ENCODE measurements around the gene DACH1.

Gene DACH1

GRCh38 chr13:71514900-71515743 is 351.9 kb downstream of the DACH1 start:
- Mint-ChIP-seq H3K27me3 (no peaks in the 10 kb centered on the region), H3K4me3 (no peak overlapping the region), H3K36me3 (no peaks in the 10 kb centered on the region), H3K27ac (no peak overlapping the region), H3K4me1 (no peaks in the 10 kb centered on the region), H3K9me3 (peaks cover 0 to 1% of the 10 kb centered on the region in 2 donors)
- ATAC-seq (replicated peaks) (no peak), DNase-seq (no peak)

GRCh38 chr13:71513411-71514033 is 353.5 kb downstream of the DACH1 start:
- peaks cover 0 to 1% of the 10 kb centered on the region in 2 donors for H3K9me3 Mint-ChIP-seq
- no peak overlapping the region for H3K27ac Mint-ChIP-seq
- no peak overlapping the region for H3K4me3 Mint-ChIP-seq
- H3K4me1 Mint-ChIP-seq: no peaks in the 10 kb centered on the region
- no peaks in the 10 kb centered on the region for H3K36me3 Mint-ChIP-seq
- H3K27me3 Mint-ChIP-seq: no peaks in the 10 kb centered on the region
- DNase-seq (no peak), ATAC-seq (replicated peaks) (no peak)

- Mint-ChIP-seq H3K27me3 (no peaks in the 10 kb centered on the region), H3K4me1 (no peaks in the 10 kb centered on the region), H3K9me3 (no peaks in the 10 kb centered on the region), H3K27ac (no peak overlapping the region), H3K36me3 (no peaks in the 10 kb centered on the region), H3K4me3 (no peak overlapping the region)
- ATAC-seq (replicated peaks) (no peak), DNase-seq (no peak)
These were observed 363.2 kb downstream of the DACH1 start for GRCh38 chr13:71503781-71504180.

- Mint-ChIP-seq H3K4me3 (no peak overlapping the region), H3K36me3 (no peaks in the 10 kb centered on the region), H3K27ac (no peak overlapping the region), H3K4me1 (no peaks in the 10 kb centered on the region), H3K9me3 (no peaks in the 10 kb centered on the region), H3K27me3 (no peaks in the 10 kb centered on the region)
- DNase-seq (no peak), ATAC-seq (replicated peaks) (no peak)
These were observed 367.0 kb downstream of the DACH1 start for GRCh38 chr13:71499944-71500514.

DNA sequence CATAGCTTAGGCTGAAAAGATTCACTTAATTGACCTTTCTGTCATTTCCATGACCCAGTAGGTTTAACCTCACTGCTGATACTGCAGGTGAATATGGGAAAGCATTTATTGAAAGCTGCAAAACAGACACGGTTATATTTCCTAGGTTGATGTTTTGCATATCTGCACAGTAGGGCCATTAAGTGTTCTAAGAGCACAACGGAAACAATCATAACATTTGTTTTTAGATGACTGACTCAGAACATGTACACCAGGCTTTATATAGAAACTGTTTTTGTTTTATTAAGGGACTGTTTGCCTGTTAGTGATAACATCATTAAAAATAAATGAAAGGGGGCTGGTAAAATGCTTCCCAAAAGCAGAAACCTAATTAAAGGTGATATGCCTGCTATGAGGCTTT is 367.8 kb downstream of the DACH1 start:
- no peaks in the 10 kb centered on the region for H3K27me3 Mint-ChIP-seq
- ATAC-seq (replicated peaks): no peak
- no peaks in the 10 kb centered on the region for H3K9me3 Mint-ChIP-seq
- no peaks in the 10 kb centered on the region for H3K36me3 Mint-ChIP-seq
- DNase-seq: no peak
- H3K27ac Mint-ChIP-seq: no peak overlapping the region
- no peak overlapping the region for H3K4me3 Mint-ChIP-seq
- H3K4me1 Mint-ChIP-seq: no peaks in the 10 kb centered on the region

GRCh38 chr13:71493189-71493588 is 373.8 kb downstream of the DACH1 start:
- ATAC-seq (replicated peaks): no peak
- DNase-seq: no peak
- H3K4me3 Mint-ChIP-seq: no peak overlapping the region
- H3K27ac Mint-ChIP-seq: no peak overlapping the region
- H3K36me3 Mint-ChIP-seq: no peaks in the 10 kb centered on the region
- H3K27me3 Mint-ChIP-seq: no peaks in the 10 kb centered on the region
- H3K9me3 Mint-ChIP-seq: no peaks in the 10 kb centered on the region
- H3K4me1 Mint-ChIP-seq: no peaks in the 10 kb centered on the region

- H3K9me3 Mint-ChIP-seq: no peaks in the 10 kb centered on the region
- no peak overlapping the region for H3K27ac Mint-ChIP-seq
- DNase-seq (no peak), ATAC-seq (replicated peaks) (no peak)
- H3K4me1 Mint-ChIP-seq: no peaks in the 10 kb centered on the region
- no peaks in the 10 kb centered on the region for H3K27me3 Mint-ChIP-seq
- H3K4me3 Mint-ChIP-seq: no peak overlapping the region
- no peaks in the 10 kb centered on the region for H3K36me3 Mint-ChIP-seq
These were observed 374.6 kb downstream of the DACH1 start for GRCh38 chr13:71492346-71492871.

- no peak for DNase-seq
- H3K27ac Mint-ChIP-seq: no peak overlapping the region
- H3K27me3 Mint-ChIP-seq: no peaks in the 10 kb centered on the region
These were observed 376.0 kb downstream of the DACH1 start for GRCh38 chr13:71491010-71491409.

GRCh38 chr13:71489041-71489440 is 378.0 kb downstream of the DACH1 start:
- H3K9me3 Mint-ChIP-seq: no peaks in the 10 kb centered on the region
- H3K27me3 Mint-ChIP-seq: no peaks in the 10 kb centered on the region
- H3K4me3 Mint-ChIP-seq: no peak overlapping the region
- H3K36me3 Mint-ChIP-seq: no peaks in the 10 kb centered on the region
- no peaks in the 10 kb centered on the region for H3K4me1 Mint-ChIP-seq
- DNase-seq: no peak
- no peak overlapping the region for H3K27ac Mint-ChIP-seq
- ATAC-seq (replicated peaks): no peak

More at GRCh38 chr13:71491010-71491409, 376.0 kb downstream of the DACH1 start:
- Mint-ChIP-seq H3K9me3 (no peaks in the 10 kb centered on the region), H3K4me3 (no peak overlapping the region), H3K4me1 (no peaks in the 10 kb centered on the region), H3K36me3 (no peaks in the 10 kb centered on the region)
- no peak for ATAC-seq (replicated peaks)

- ATAC-seq (replicated peaks): no peak
- Mint-ChIP-seq H3K4me3 (no peak overlapping the region), H3K4me1 (no peaks in the 10 kb centered on the region), H3K27ac (no peak overlapping the region), H3K27me3 (no peaks in the 10 kb centered on the region), H3K36me3 (no peaks in the 10 kb centered on the region), H3K9me3 (no peaks in the 10 kb centered on the region)
- no peak for DNase-seq
These were observed 378.8 kb downstream of the DACH1 start for GRCh38 chr13:71488201-71488600.

GRCh38 chr13:71485913-71486312 is 381.1 kb downstream of the DACH1 start:
- no peak for DNase-seq
- no peak for ATAC-seq (replicated peaks)
- H3K4me1 Mint-ChIP-seq: no peaks in the 10 kb centered on the region

GRCh38 chr13:71483733-71484132 is 383.3 kb downstream of the DACH1 start:
- DNase-seq: no peak
- Mint-ChIP-seq H3K27ac (no peak overlapping the region), H3K9me3 (no peaks in the 10 kb centered on the region), H3K27me3 (no peaks in the 10 kb centered on the region), H3K36me3 (no peaks in the 10 kb centered on the region), H3K4me3 (no peak overlapping the region), H3K4me1 (no peaks in the 10 kb centered on the region)
- ATAC-seq (replicated peaks): peak in 1 of 2 donors; percentile 21

More at GRCh38 chr13:71485913-71486312, 381.1 kb downstream of the DACH1 start:
- Mint-ChIP-seq H3K27me3 (no peaks in the 10 kb centered on the region), H3K9me3 (no peaks in the 10 kb centered on the region), H3K27ac (no peak overlapping the region), H3K4me3 (no peak overlapping the region), H3K36me3 (no peaks in the 10 kb centered on the region)

GRCh38 chr13:71481501-71481900 is 385.5 kb downstream of the DACH1 start:
- no peak for ATAC-seq (replicated peaks)

GRCh38 chr13:71481046-71481445 is 386.0 kb downstream of the DACH1 start:
- H3K4me3 Mint-ChIP-seq: no peak overlapping the region
- H3K4me1 Mint-ChIP-seq: no peaks in the 10 kb centered on the region
- H3K9me3 Mint-ChIP-seq: no peaks in the 10 kb centered on the region
- H3K27ac Mint-ChIP-seq: no peak overlapping the region
- H3K27me3 Mint-ChIP-seq: no peaks in the 10 kb centered on the region
- no peaks in the 10 kb centered on the region for H3K36me3 Mint-ChIP-seq
- no peak for ATAC-seq (replicated peaks)
- DNase-seq: no peak

More at GRCh38 chr13:71481501-71481900, 385.5 kb downstream of the DACH1 start:
- Mint-ChIP-seq H3K4me1 (no peaks in the 10 kb centered on the region), H3K27me3 (no peaks in the 10 kb centered on the region), H3K36me3 (no peaks in the 10 kb centered on the region), H3K9me3 (no peaks in the 10 kb centered on the region), H3K4me3 (no peak overlapping the region), H3K27ac (no peak overlapping the region)
- DNase-seq: no peak

DNA sequence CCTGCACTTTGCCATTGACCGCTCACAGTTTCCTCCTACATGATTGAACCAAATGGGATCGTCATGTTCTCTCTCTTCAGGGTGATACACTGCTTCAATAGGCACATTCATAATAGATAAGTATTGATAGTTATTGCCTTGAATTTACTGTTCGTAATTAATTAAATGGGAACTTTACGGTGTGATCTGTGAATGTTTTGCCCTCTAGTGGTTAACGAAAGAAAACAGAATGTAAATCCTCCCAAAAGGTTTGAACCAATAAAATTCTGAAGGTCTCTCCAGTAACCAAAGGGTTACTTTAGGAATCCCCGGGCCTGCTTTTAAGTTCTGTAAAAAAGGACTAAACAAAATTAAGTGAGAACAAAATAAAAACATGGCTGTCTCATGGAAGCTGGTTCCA is 389.3 kb downstream of the DACH1 start:
- no peak overlapping the region for H3K27ac Mint-ChIP-seq
- DNase-seq (no peak), ATAC-seq (replicated peaks) (no peak)
- H3K27me3 Mint-ChIP-seq: no peaks in the 10 kb centered on the region
- no peaks in the 10 kb centered on the region for H3K4me1 Mint-ChIP-seq
- no peak overlapping the region for H3K4me3 Mint-ChIP-seq
- H3K9me3 Mint-ChIP-seq: no peaks in the 10 kb centered on the region
- no peaks in the 10 kb centered on the region for H3K36me3 Mint-ChIP-seq

Measured in stimulated activated naive B cell treated with anti-CD40 and anti-IgM and Interleukin-4, amounts not matched to agents 10 μg/mL and 1 μg/mL and 100 μg/mL, for 72 hours (primary cell).